NCI-H146 treated with DMSO at 0.1 percent for 48 hours (cell line): ENCODE results near the gene IMMP2L.
A peak's percentile ranks its signal among the peaks of the same experiment; 100 is the strongest.
"Not testable (repeated sequence)": the region's sequence is repeated elsewhere in the genome, so short reads cannot be mapped to it uniquely, and the experiment has no call there.

Source experiments
- DNase-seq: peaks from one replicate; lab custom pipeline; 2025; ENCODE audit not compliant: unreplicated experiment; lab: John Stamatoyannopoulos, UW

IMMP2L gene

GRCh38 chr7:111510584-111511378 lies 51.5 kb downstream of the IMMP2L start:
- DNase-seq: no peak

- DNase-seq: no peak
These were observed 52.2 kb downstream of the IMMP2L start for GRCh38 chr7:111510062-111510461.

DNA sequence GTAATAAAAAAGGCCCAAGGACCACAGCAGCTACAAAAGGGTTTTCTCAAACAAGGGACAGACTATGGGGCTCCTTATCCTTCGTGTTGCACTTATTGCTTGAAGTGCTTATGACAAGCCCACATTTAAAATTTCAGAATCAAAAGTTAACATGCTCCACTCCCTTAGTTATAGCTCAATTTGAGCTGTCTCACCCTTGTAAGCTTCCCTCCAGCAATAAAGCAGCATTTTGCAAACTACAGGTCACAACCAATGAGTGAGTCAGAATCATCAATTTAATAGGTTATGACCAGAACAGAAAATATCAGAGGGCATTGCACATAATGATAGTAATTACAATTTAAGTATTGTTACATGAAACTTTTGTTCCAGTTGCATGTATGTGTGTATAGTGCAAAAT lies 53.0 kb downstream of the IMMP2L start:
- DNase-seq: no peak

DNA sequence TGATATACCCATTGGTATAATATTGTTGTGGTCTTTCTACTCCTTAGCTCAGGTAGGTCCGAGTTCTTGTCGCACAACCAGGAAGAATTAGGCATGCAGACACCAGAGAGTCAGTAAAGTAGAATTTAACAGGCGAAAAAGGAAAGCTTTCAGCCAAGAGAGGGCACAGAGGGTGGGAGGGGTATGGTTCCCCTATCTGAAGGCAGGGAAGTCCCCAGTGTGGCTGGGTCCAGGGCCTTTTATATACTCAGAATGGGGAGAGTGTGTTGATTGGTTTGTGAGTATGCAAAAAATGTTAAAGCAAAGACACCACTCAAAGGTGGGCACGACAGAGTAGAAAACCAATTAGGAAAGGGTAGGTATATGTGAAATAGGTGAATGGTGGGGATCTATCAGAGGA lies 53.9 kb downstream of the IMMP2L start:
- DNase-seq: no peak

DNA sequence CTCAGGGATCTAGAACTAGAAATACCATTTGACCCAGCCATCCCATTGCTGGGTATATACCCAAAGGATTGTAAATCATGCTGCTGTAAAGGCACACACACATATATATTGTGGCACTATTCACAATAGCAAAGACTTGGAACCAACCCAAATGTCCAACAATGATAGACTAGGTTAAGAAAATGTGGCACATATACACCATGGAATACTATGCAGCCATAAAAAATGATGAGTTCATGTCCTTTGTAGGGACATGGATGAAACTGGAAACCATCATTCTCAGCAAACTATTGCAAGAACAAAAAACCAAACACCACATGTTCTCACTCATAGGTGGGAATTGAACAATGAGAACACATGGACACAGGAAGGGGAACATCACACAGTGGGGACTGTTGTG lies 56.9 kb downstream of the IMMP2L start:
- not testable (repeated sequence) for DNase-seq

DNA sequence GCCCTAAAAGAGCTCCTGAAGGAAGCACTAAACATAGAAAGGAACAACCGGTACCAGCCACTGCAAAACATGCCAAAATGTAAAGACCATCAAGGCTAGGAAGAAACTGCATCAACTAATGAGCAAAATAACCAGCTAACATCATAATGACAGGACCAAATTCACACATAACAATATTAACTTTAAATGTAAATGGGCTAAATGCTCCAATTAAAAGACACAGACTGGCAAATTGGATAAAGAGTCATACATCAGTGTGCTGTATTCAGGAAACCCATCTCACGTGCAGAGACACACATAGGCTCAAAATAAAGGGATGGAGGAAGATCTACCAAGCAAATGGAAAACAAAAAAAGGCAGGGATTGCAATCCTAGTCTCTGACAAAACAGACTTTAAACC lies 60.5 kb downstream of the IMMP2L start:
- DNase-seq: not testable (repeated sequence)

GRCh38 chr7:111499027-111499426 lies 63.3 kb downstream of the IMMP2L start:
- no peak for DNase-seq

GRCh38 chr7:111498391-111499007 lies 63.8 kb downstream of the IMMP2L start:
- no peak for DNase-seq

DNA sequence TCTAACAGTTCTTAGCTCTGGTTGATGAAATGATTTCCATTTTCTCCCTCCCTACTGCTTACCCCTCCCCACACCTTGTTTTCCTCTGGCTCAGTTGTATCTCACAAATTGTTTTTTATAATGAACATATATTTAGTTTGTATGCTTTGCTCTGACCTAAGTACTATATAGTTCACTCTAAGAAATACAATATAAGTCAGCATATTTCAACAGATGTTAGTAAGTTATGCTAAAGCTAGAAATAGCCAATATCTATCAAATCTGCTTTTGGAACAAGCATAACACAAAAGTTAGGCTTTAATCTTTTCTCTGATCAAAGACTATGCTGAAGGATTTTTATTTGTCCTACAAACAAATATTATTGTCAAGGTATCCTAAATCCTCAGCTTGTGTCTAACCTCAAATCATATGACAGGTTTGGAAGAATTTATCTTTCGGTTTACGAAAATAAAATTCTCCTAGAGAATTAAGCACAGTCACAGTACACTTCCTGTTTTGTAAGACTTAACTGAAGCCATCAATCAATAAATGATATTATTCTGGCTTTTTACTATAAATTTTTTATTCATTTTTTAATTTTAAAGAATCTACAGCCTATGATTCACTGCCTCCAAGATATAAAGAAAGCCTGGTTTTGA lies 67.0 kb downstream of the IMMP2L start:
- no peak for DNase-seq

DNA sequence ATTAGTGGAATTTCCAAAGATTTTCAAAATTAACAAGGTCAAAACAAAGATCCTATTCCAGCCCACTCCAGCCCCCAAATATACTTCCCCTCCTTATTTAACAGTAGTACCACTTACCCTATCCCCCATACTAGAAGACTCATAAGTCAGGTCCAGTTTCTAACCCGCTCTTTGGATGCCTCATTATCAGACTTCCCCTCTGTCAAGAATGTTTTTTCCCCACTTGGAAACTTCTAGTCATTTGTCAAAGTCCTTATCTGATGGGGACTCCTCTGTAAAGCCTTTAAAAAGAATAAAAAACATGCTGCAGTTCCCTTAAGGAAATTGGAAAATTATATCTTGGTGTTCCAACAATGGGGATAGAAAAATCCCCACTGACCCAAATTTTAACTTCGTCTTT lies 70.1 kb downstream of the IMMP2L start:
- DNase-seq: no peak

- peak; percentile 78 for DNase-seq
These were observed 75.7 kb downstream of the IMMP2L start for GRCh38 chr7:111486472-111487142.

- no peak for DNase-seq
These were observed 76.5 kb downstream of the IMMP2L start for GRCh38 chr7:111485701-111486380.

- DNase-seq: no peak
These were observed 79.2 kb downstream of the IMMP2L start for GRCh38 chr7:111483078-111483477.

- DNase-seq: no peak
These were observed 84.6 kb downstream of the IMMP2L start for GRCh38 chr7:111477462-111478225.

DNA sequence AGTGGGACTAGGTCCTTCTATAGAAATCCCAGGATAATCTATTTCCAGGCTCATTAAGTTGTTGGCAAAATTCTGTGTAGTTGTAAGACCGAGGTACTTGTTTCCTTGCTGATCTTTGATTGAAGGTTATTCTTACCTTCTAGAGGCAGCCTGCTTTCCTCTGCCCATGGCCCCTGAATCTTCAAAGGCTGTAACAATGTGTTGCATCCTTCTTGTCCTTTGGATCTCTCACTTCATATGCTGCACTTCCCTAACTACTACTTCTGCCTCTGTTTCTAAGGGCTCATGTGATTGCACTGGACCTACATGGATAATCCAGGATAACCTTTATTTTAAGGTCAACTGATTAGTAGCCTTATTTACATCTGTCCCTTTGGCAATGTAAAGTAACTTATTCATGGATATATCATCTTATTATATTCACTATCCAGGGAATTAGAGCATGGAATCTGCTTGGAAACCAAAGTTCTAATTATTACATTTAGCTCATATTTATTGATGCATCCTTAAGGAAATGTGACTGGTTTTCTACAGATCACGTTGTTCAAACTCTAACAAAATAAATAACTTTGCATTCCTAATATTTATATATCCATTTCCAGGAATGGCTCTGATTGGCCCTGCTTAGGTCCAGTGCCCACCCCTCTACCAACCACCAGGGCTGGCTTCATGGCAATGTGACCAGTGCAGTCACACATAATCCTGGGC lies 85.6 kb downstream of the IMMP2L start:
- no peak for DNase-seq

GRCh38 chr7:111475959-111476358 lies 86.3 kb downstream of the IMMP2L start:
- no peak for DNase-seq

GRCh38 chr7:111475419-111475748 lies 86.9 kb downstream of the IMMP2L start:
- no peak for DNase-seq

GRCh38 chr7:111474723-111475418 lies 87.4 kb downstream of the IMMP2L start:
- DNase-seq: no peak

DNA sequence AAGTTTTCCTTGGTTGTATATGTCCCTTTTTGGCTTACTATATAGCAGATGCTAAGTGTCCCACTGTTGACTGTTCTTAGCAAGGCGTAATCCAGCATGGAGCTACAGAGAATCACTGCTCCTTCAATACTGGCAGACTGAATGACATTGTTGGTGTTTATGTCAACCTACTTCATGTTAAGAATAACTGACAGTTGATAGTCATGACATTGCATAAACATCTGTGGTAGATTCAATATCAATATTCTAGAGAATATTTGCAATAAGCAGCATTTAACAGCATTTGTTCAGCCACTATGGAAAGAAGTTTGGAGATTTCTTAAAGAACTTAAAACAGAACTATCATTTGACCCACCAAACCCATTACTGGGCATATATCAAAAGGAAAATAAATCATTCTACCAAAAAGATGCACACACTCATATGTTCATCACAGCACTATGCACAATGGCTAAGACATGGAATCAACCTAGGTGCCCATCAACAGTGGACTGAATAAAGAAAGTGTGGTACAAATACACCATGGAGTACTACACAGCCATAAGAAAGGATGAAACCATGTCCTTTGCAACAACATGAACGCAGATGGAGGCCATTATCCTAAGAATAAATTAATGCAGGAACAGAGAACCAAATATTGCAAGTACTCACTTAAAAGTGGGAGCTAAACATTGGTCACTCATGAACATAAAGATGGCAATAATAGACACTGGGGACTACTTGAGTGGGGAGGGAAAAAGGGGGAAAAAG lies 88.7 kb downstream of the IMMP2L start:
- DNase-seq: no peak
